ENCODE data around the gene NAT16. TPM values are rescaled to one million over a fixed set of nuclear protein-coding genes. Genes with fewer than 3 reads are reported as not detected.

NAT16 gene
- total and polyA plus RNA-seq, 2 of the 13 experiments (the other 11 are each of a cell fraction or from before 2014, with no cell fraction given) = 0.04 TPM; not detected in 1

- no peak for TF ChIP-seq IRF1 (CRISPR knock-in tag; IDR thresholded peaks at IDR 0.05; ENCODE audit: low read depth)
- no peak for TF ChIP-seq FOSL2 (CRISPR knock-in tag; IDR thresholded peaks at IDR 0.05)
- TF ChIP-seq ZNF777 (CRISPR knock-in tag; IDR thresholded peaks at IDR 0.05) = no peak
- TF ChIP-seq ZNF230 (CRISPR knock-in tag; IDR thresholded peaks at IDR 0.05) = no peak
- no peak for TF ChIP-seq MLLT10 (CRISPR knock-in tag; IDR thresholded peaks at IDR 0.05)
- no peak for TF ChIP-seq PRPF4 (IDR thresholded peaks at IDR 0.05; ENCODE audit: low read depth, low read length, poor library complexity, severe bottlenecking)
- TF ChIP-seq ASH2L (IDR thresholded peaks at IDR 0.05; ENCODE audit: insufficient read length, low read depth, low read length) = peak; percentile 39
- no peak for TF ChIP-seq ZNF337 (CRISPR knock-in tag; IDR thresholded peaks at IDR 0.05; ENCODE audit: borderline replicate concordance, low read depth)
- no peak for TF ChIP-seq KLF13 (CRISPR knock-in tag; IDR thresholded peaks at IDR 0.05)
- TF ChIP-seq ZNF124 (CRISPR knock-in tag; IDR thresholded peaks at IDR 0.05) = no peak
- TF ChIP-seq ZNF800 (CRISPR knock-in tag; IDR thresholded peaks at IDR 0.05) = peak; percentile 67; the same call in 1 of the 2 replicates
- no peak for TF ChIP-seq IRF2 (CRISPR knock-in tag; IDR thresholded peaks at IDR 0.05)
- no peak for TF ChIP-seq ARNT (IDR thresholded peaks at IDR 0.05)
- TF ChIP-seq FIP1L1 (IDR thresholded peaks at IDR 0.05; ENCODE audit: borderline replicate concordance, insufficient read depth, low read depth, low read length) = no peak
- TF ChIP-seq ZMAT3 (CRISPR knock-in tag; conservative IDR thresholded peaks at IDR 0.05) = no peak
- TF ChIP-seq KDM6A (CRISPR knock-in tag; IDR thresholded peaks at IDR 0.05; ENCODE audit: low read depth) = no peak
- no peak for TF ChIP-seq ZNF329 (CRISPR knock-in tag; IDR thresholded peaks at IDR 0.05; ENCODE audit: low read depth)
- no peak for TF ChIP-seq RELA (CRISPR knock-in tag; IDR thresholded peaks at IDR 0.05)
- peak; percentile 67 for TF ChIP-seq PHF21A (CRISPR knock-in tag; IDR thresholded peaks at IDR 0.05)
- TF ChIP-seq ZNF746 (CRISPR knock-in tag; IDR thresholded peaks at IDR 0.05) = no peak
- TF ChIP-seq TSC22D2 (CRISPR knock-in tag; IDR thresholded peaks at IDR 0.05; ENCODE audit: borderline replicate concordance) = no peak
- TF ChIP-seq GATAD1 (CRISPR knock-in tag; IDR thresholded peaks at IDR 0.05) = no peak
- TF ChIP-seq LBX2 (CRISPR knock-in tag; IDR thresholded peaks at IDR 0.05; ENCODE audit: borderline replicate concordance) = no peak
- TF ChIP-seq ZMAT5 (CRISPR knock-in tag; IDR thresholded peaks at IDR 0.05; ENCODE audit: borderline replicate concordance, low read depth) = no peak
- TF ChIP-seq ZBTB7A (CRISPR knock-in tag; IDR thresholded peaks at IDR 0.05) = no peak
- no peak for TF ChIP-seq PAX8 (CRISPR knock-in tag; IDR thresholded peaks at IDR 0.05; ENCODE audit: borderline replicate concordance)
- TF ChIP-seq ZNF547 (CRISPR knock-in tag; IDR thresholded peaks at IDR 0.05) = no peak
- TF ChIP-seq NBN (conservative IDR thresholded peaks at IDR 0.05) = no peak
- TF ChIP-seq MTA3 (CRISPR knock-in tag; IDR thresholded peaks at IDR 0.05) = no peak
These were observed 21.9 kb upstream of the NAT16 start (continued) for GRCh38 chr7:101201695-101202602.
